Endothelial cell of hepatic sinusoid (primary cell): ENCODE data around the gene DNAH2.

Experiments used
- in situ Hi-C: cut with HindIII; loops from 2 replicates; pipeline ENCODE4 v1.10.0; 2017; ENCODE audit warnings: low sequenced_read_pairs

DNAH2 gene

DNA sequence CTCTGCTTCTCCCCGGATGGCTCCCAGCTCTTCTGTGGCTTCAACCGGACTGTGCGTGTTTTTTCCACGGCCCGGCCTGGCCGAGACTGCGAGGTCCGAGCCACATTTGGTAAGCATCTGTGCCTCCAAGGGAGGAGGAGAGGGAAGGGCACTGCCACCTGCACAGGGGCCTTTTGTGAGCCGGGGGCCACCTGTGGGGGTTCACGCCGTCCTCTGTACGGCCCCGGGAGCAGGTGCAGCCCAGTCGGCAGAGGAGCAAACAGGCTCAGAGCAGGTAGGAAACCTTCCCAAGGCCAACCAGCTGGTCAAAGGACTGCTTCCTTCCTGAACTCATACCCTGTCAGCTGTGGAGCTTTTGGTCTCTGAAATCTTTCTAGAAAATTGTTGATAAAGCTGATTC, 15.9 kb upstream of the DNAH2 start:
- in situ Hi-C loops: no loop called here

DNA sequence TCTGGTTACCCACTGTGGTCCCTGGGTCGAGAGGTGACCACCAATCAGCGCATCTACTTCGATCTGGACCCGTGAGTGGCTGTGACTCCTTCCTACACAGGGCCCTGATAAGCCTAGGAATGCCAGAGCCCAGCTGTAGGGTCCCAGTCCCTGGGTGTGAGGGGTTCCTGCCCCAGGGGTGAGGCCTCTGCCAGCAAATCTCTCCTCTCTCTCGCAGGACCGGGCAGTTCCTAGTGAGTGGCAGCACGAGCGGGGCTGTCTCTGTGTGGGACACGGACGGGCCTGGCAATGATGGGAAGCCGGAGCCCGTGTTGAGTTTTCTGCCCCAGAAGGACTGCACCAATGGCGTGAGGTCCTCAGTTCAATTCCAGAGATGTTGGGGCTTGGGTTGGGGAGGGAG, 14.8 kb upstream of the DNAH2 start:
- in situ Hi-C loops: no loop called here

DNA sequence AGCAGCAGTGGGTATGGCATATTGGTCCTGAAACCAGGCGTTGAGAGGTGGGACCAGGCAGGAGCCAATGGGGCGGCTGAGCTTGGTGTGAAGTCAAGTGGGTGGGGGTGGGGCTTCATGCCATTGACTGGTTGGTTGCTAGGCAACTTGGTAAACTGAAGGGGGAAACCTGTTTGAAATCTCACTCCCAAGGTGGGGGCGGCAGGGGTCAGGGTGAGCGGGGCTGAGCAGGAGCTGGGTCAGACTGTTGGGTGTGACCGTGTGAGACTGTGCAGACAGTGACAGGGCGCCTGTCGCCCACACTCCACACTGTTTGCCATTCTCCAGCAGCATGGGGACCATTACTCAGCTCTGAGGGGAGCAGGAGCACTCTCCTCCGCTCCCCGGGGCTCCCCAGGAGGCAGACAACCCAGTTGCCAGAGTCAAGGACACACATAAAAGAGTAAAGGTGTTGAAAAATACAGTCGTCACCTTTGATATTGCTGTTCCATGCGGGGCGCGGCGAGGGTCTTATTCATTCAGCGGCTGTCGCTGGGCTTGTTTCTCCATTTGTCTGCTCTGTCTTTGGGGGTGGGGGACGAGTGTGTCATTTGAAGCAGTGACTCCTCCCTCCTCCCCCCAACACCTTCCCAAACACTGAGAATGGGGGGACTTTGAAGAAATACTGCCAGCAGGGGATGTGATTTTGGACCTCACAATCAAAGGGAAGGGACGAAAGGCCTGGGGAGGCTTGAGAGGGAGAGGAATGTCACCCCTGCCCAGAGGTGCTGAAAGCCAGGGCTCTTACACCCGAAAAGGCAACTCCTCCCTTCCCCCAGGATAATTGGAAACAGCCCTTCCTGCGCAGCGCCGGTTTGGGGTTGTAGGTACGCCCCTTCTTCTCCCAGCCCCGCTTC, 13.7 kb upstream of the DNAH2 start:
- in situ Hi-C loops: no loop called here

DNA sequence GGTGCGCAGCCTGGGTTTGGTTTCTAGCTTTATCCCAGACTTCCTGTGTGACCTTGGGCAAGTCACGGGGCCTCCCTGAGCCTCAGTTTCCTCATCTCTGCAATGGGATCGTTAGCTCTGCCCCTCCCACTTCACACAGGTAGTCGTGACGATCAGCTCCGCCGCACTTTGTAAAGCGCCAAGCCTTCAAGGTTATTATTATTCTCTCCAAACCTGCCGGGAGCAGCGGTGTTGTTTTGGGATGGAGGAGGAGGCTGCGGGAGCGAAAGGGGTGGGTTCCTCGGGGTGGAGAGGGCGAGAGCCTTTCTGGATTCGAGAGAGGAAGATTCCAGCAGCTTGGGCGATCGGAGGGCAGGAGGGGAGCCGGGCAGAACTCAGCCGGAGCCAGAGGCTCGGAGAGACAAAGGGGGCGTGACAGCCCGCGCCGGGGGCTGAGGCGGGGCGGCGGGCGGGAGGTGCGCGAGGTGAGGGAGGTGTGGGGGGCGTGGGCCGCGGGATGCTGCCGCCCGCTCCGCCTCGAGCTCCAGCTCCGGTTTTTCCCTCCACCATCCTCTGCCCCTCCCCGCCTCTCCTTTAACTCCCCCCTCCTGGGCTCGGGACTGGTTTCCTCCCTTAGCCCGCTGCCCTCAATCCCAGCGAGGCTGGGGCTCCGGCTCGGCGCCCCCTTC, 12.8 kb upstream of the DNAH2 start, which contains the start of gene EFNB3:
Gene EFNB3 (plus strand): TSS at position 602 of the 668 bp plus-strand sequence. CDS start 397 bp downstream, outside the sequence.
- in situ Hi-C loops: no loop called here

DNA sequence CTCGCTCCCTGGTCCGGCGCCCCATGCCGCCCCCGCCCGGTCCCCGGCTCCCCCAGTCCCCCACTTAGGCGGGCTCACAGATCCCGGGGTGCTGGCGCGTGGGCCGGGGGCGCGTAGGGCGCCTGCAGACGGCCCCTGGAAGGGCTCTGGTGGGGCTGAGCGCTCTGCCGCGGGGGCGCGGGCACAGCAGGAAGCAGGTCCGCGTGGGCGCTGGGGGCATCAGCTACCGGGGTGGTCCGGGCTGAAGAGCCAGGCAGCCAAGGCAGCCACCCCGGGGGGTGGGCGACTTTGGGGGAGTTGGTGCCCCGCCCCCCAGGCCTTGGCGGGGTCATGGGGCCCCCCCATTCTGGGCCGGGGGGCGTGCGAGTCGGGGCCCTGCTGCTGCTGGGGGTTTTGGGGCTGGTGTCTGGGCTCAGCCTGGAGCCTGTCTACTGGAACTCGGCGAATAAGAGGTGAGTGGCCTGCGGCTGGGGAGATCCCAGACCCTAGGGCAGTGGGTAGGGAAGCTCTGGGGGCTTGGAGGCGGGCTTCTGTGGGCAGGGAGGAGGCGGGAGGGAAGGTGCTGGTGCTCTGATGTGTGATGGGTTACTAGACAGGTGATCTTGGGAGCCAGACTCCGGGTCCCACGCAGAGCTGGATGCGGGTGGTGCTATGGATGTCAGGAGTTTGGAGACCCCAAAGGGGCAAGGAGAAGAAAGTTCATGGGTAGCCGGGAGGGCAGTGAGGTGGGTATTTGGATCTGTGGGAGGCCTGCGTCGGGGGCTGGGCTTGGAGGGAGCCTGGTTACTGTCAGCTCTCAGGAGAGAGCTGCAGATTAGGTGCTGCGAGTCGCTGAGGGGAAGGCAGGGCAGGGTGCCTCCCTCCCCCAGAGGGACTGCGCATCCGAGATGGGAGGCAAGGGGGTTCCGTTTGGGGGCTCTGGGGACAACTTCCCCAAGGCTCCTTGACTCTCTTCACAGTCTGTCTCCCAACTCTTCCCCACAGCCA, 12.0 kb upstream of the DNAH2 start:
- in situ Hi-C loops: no loop called here

DNA sequence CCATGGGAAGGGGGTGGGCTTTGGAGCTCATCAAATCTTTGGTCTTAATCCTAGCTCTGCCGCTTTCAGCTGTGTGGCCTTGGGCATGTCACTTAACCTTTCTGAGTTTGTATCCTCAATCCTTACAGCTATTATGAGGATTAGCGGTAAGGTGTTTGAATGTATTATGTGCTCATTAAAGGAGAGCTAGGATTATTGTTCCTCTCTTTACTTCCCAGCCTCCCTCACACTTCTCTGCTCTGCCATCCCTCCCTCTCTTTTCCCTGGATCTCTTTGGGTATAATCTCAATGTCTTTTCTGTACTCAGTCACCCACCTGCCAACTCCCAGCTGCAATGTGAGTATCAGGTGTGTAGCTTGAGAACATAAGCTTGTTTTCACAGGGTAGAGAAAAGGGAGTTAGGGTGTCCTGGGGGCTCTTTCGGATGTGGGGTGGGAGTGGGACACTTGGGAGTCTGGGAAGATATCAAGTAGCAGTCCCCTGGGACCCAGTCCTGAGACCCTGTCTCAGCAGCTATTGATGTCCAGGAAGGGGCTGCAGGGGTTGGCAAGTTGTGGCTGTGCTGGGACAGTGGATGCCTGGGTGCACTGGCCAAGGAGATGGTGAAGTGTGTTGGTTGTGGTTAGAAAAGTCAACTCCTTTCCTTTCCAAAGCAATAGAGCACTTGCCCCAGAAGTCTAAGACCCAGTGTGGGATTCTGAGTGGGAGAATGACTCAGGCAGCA, 10.8 kb upstream of the DNAH2 start:
- in situ Hi-C loops: no loop called here

DNA sequence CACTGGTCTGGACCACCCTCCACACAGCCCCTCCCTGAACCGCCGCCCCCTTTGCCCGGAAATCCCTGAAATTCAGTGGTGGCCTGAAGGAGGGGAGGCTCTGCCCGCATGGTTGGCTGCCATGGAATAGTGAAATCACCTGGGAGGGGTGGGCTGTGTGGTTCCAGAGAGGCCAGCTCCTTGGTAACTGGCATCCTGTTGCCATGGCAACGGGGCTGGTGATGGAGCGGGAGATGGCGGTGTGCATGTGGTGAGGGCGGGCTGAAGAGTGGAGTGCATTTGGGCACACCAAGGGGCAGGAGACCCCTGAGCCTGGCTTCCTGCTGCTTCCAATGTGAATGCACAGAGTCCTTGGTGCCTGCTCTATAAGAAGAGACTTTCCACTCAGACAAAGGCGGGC, 10.1 kb upstream of the DNAH2 start:
- in situ Hi-C loops: no loop called here

DNA sequence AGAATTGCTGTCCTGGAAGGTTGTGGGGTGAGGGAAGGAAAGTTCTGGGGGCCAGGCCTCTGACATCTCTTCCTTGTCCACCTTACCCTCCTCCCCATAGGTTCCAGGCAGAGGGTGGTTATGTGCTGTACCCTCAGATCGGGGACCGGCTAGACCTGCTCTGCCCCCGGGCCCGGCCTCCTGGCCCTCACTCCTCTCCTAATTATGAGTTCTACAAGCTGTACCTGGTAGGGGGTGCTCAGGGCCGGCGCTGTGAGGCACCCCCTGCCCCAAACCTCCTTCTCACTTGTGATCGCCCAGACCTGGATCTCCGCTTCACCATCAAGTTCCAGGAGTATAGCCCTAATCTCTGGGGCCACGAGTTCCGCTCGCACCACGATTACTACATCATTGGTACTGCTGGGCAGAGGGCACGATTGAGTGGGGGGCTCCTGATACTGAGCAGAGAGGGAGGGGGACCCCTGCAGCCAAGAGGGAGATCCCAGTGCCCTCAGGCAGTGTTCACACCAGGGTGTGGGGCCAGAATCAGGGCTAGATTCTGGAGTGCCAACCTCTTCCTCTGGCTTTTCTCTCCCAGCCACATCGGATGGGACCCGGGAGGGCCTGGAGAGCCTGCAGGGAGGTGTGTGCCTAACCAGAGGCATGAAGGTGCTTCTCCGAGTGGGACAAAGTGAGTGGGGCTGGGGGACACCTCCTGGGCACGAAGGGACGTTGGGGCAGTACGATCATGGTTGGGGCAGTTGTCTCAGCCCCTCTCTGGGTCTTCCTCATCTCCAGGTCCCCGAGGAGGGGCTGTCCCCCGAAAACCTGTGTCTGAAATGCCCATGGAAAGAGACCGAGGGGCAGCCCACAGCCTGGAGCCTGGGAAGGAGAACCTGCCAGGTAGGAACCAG, 9.4 kb upstream of the DNAH2 start:
- in situ Hi-C loops: no loop called here

DNA sequence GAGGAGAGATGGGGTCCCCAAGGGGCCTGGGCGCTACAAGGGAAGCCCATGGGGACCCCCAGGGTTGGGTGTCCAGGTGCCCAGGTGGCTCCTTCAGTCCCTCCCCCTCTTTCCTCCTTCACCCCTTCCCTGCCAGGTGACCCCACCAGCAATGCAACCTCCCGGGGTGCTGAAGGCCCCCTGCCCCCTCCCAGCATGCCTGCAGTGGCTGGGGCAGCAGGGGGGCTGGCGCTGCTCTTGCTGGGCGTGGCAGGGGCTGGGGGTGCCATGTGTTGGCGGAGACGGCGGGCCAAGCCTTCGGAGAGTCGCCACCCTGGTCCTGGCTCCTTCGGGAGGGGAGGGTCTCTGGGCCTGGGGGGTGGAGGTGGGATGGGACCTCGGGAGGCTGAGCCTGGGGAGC, 8.5 kb upstream of the DNAH2 start:
- in situ Hi-C loops: no loop called here

DNA sequence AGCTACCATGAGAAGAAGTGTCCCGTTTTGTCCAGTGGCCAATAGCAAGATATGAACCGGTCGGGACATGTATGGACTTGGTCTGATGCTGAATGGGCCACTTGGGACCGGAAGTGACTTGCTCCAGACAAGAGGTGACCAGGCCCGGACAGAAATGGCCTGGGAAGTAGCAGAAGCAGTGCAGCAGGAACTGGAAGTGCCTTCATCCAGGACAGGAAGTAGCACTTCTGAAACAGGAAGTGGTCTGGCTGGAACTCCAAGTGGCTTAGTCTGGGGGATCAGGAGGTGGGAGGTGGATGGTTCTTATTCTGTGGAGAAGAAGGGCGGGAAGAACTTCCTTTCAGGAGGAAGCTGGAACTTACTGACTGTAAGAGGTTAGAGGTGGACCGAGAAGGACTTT, 7.2 kb upstream of the DNAH2 start:
- in situ Hi-C loops: no loop called here

DNA sequence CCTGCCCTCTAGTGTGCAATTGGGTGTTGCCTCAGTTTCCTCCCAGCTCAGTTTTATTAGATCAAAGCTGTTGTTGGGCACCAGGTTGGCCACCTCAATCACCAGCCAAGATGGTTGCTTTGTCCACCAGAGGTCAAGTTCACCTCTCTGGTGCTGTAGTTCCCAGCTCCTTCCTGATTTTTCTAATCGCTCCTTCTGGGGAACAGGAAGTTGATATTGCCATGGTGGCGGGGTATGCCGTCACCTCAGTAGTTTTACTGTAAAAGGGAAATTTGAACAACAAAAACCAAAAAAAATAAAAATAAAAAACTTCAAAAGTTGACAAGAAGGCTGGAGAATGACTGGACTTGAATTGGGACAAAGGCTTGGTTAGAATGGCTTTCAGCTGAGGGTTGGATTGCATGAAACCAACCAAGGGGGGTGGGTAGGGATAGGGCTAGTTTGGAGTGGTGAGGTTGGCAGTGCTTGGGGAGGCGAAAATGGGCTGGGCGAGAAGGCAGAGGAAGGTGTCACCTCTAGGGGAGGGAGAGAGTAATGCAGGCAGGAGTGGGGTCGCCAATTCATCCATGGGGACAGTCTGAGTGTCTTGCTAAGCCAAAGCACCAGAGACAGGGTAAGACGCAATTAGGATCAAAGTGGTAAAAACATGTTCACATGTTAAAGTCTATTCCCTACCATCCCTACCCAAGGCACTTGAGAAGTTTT, 6.3 kb upstream of the DNAH2 start:
- in situ Hi-C loops: no loop called here

DNA sequence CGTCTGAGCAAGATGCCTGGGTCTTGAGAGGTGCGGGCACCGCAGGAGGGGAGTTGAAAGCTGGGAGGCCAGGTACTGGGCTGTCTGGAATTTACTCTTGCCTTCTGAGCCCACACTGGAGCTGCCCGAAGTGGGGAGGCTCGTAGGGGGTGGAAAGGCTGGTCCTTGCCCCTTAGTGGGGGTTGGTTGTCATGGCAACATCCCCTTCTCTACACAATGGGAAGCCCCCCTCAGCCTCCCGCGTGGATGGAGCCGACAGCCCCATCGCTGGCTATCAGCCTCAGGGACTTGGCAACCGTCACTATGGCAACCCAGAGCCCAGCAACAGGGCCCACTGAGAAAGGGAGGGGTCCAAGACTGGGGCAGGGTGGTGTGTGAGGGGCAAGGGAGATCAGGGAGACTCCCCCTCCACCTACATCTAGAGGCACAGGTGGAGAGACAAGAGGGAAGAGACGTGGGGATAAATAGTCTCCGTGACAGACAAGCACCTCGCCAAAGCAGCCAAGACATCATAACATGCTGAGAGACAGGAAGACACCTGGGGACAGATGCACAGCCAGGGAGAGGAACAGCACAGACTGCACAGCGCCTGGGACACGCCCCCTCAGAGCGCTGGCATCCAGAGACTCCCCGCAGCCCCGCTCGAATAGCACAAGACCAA, 5.3 kb upstream of the DNAH2 start:
- in situ Hi-C loops: no loop called here

DNA sequence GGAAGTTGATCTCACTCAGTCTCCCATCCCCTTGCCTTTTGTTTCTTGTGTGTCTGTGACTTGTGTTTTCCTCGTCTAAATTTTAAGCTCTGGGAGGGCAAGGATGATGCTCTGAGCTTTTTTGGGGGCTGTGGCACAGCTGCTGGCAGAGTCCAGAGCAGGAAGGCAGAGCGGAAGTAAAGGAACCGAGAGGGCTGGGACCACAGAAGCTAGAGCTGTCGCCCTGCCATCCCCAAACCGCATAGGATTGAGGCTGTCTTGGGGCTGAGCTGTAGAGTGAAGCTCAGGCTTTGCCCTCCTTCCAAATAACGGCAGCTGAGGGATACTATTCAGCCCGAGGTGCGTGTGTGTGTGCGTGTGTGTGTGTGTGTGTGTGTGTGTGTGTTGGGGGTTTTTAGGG, 3.8 kb upstream of the DNAH2 start:
- in situ Hi-C loops: no loop called here

DNA sequence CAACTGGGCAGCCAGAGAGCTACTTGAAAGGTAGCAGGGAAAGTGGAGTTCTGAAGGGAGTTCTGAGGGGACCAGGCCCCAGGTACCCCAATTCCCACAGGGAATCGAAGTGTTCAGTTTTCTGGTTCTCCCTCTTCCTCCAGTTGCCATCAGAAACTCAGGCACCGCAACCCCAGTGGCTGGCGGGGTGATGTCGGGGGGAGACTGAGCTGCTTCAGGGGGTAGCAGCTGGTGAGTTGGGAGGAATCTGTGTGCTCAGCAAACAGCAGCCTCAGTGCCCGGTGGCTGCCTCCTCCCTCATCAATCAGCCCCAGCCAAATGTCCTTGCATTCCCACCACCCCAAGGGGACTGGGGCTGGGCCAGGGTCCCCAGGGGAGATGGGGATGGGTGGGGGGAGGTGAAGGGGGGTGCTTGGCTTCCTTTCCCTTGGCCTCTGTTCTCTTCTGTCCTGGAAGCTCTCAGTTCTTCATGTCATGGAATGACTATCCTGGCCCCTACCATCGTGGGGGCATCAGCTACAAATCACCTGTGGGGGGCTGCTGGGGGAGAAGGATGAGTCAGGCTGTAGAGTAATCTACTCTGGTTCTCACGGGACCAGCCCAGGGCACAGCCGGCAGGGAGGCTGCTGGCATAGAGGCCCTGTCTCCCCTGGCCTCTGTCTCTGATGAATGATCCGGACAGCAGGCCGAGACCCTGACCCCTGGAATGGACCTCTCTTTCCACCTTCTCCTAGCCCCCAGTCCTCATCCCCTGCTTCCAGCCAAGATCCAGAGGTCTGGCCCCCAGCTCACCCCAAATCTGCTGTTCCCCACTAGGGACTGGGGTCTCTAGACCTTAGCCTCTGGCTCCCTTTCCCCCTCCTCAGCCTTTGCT, 2.6 kb upstream of the DNAH2 start:
- in situ Hi-C loops: no loop called here

DNA sequence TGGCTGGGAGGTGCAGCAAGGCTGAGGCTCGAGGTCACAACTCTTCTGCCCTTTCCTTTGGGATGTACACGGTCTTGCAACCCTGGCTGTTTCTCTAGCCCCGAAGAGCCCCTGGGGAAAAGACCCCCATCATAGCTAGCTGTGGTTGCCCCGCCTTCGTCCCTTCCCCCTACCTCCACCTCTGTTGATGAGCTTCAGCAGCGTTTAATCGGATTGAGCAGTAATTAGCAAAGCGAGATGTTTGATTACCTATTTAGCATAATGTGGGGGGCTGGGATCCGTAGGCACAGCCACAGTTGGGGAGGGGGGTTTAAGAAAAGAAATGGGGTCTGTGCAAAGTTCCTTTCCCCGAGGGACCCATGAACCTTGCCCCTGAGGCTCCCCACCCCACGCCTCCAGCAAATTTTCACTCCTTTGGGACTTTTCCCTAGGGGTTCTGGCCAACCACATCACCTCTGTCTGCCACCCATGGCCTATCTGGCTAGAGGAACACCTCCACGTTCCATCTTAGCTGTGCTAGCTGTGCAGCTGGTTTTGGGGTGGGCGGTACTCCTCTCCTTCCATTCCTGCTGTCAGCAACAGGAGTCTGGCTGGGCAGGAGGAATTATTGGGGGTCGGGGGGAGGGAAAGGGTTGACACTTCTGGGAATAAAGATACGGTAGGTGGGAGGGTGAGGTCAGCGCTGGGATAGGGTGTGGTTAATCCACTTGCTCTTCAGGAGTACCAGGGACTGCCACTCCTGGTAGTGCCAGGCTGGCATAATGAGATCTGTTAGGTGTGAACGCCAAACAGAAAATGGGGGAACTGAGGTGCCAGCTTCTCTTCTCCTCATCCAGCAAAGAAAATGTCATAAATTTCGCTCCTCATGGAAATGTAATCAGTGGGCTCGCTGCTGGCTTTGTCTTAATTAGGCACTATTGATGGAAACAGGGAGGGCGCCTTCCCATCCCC, 1.3 kb upstream of the DNAH2 start:
- in situ Hi-C loops: no loop called here

DNA sequence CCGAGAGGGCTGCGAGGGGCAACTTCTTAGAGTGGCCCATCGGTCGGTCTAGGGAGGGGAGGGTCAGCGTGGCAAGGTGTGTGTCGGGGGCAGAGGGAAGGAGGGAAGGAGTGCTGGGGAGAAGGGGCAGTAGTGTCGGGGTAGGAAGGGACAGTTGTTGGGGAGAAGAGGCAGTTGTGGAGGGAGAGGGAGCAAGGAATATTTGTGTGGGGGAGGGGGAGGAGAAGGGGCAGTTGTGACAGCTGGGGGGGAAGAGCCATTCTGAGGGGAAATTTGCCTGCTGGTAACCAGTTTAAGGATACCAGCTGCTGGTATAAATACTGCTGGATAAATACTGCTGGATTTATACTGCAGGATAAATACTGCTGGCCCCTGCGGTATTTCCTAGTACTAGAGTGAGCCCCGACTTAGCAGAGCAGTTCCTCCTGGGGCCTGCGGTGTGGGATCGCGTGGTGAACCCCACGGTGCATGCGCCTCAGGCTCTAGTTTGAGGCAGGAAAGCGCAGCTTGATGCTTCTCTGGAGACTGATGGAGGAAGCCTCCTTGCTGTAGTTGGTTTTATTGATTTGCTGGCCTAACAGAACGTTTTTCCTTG, 309 bp downstream of the DNAH2 start:
- in situ Hi-C loops: no loop called here
